Osteocyte (in vitro differentiated cells): ENCODE data around the gene C11orf16. TPM values are rescaled to one million over a fixed set of nuclear protein-coding genes. Genes with fewer than 3 reads are reported as not detected.
A peak's percentile ranks its signal among the peaks of the same experiment; 100 is the strongest.

Experiments
- DNase-seq: peaks from one replicate; pipeline ENCODE4 v3.0.0; 2021; ENCODE audit warnings: mixed read lengths; ENCODE audit not compliant: unreplicated experiment; ENCODE audit errors: extremely low spot score
- H3K27ac Mint-ChIP-seq: one replicate; pipeline ENCODE4 v1.8.0; 2021; ENCODE audit warnings: mild to moderate bottlenecking, mixed read lengths; ENCODE audit not compliant: unreplicated experiment
- H3K27me3 Mint-ChIP-seq: one replicate; pipeline ENCODE4 v1.8.0; 2021; ENCODE audit warnings: mixed read lengths; ENCODE audit not compliant: unreplicated experiment
- H3K36me3 Mint-ChIP-seq: one replicate; pipeline ENCODE4 v1.8.0; 2021; ENCODE audit warnings: mixed read lengths; ENCODE audit not compliant: unreplicated experiment
- H3K4me1 Mint-ChIP-seq: one replicate; pipeline ENCODE4 v1.8.0; 2021; ENCODE audit warnings: mixed read lengths; ENCODE audit not compliant: unreplicated experiment
- H3K4me3 Mint-ChIP-seq: one replicate; pipeline ENCODE4 v1.8.0; 2021; ENCODE audit warnings: mild to moderate bottlenecking, moderate library complexity, mixed read lengths; ENCODE audit not compliant: unreplicated experiment
- H3K9me3 Mint-ChIP-seq: one replicate; pipeline ENCODE4 v1.8.0; 2021; ENCODE audit warnings: mixed read lengths; ENCODE audit not compliant: unreplicated experiment
- total RNA-seq: library from RNA; stranded (reverse); gene quantifications from 2 replicates; pipeline ENCODE4 v1.2.1, GENCODE V29; 2021
- TF ChIP-seq, protein P1 (sequence below): fragments of 200-600 bp; sonication (generic); IDR thresholded peaks from 2 replicates; pipeline ENCODE4 v1.5.0; 2021; ENCODE audit warnings: antibody characterized with exemption, mild to moderate bottlenecking, moderate library complexity

The C11orf16 gene
- total RNA-seq, 1 donor from 2014 or later: not detected

DNA sequence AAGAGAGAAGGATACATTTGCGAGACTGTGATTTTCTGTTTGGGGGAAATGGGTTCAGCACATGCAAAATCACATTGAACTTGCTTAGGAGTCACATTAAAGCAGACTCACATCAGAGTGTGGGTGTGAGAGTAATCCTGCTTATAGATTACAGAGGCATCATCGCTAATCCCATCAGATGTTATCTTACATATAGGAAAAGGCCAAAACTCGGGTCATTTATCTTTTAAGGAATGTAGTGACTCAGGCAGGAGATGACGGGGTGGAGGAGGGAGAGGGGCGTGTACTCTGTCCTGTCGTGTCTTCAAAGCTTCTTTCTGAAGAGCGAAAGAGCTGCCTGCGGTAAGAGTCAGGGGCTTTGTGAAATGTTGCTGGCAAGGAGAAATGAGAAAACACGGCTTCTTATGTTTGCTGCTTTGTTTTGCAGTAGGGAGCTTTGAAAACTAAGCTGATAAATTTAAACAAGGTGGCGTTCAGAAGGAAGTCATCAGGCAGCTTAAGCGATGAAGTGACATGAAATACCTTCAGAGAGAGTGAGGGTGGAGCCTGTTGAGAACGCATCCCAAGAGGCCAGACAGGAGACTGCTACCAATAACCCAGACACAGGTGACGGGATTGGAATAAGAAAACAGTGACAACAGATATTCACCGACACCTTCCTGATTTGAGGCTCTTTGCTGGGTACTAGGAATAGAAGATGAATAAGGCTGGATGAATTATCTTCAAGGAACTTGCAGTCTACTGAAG, 2.2 kb upstream of the C11orf16 start:
- Mint-ChIP-seq H3K9me3 (no peaks in the 10 kb centered on the region), H3K4me3 (no peak overlapping the region), H3K4me1 (peaks cover 17% of the 10 kb centered on the region), H3K36me3 (peaks cover 2% of the 10 kb centered on the region), H3K27me3 (no peaks in the 10 kb centered on the region), H3K27ac (no peak overlapping the region)
- DNase-seq: no peak
- TF ChIP-seq, protein P1, sequence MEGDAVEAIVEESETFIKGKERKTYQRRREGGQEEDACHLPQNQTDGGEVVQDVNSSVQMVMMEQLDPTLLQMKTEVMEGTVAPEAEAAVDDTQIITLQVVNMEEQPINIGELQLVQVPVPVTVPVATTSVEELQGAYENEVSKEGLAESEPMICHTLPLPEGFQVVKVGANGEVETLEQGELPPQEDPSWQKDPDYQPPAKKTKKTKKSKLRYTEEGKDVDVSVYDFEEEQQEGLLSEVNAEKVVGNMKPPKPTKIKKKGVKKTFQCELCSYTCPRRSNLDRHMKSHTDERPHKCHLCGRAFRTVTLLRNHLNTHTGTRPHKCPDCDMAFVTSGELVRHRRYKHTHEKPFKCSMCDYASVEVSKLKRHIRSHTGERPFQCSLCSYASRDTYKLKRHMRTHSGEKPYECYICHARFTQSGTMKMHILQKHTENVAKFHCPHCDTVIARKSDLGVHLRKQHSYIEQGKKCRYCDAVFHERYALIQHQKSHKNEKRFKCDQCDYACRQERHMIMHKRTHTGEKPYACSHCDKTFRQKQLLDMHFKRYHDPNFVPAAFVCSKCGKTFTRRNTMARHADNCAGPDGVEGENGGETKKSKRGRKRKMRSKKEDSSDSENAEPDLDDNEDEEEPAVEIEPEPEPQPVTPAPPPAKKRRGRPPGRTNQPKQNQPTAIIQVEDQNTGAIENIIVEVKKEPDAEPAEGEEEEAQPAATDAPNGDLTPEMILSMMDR: no peak

DNA sequence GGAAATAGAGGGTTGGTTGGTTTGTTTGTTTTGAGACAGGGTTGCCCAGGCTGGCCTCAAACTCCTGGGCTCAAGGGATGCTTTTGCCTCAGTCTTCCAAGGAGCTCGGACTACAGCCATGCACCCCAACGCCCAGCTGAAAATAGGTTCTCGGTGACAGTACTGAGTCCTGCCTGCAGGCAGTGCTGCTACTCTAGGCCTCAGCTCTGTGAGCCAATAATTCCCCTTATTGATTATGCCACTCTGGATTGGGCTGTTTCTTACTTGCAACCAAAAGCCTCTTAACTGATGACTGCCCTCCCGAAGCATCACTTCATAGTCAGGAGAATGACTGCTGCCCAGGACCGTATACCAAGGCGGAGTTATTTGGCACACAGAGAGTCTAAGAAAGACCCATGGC, 1.2 kb upstream of the C11orf16 start:
- TF ChIP-seq, protein P1: no peak
- Mint-ChIP-seq H3K27ac (no peak overlapping the region), H3K36me3 (peaks cover 2% of the 10 kb centered on the region), H3K9me3 (no peaks in the 10 kb centered on the region), H3K27me3 (no peaks in the 10 kb centered on the region), H3K4me3 (no peak overlapping the region), H3K4me1 (peaks cover 17% of the 10 kb centered on the region)
- no peak for DNase-seq

DNA sequence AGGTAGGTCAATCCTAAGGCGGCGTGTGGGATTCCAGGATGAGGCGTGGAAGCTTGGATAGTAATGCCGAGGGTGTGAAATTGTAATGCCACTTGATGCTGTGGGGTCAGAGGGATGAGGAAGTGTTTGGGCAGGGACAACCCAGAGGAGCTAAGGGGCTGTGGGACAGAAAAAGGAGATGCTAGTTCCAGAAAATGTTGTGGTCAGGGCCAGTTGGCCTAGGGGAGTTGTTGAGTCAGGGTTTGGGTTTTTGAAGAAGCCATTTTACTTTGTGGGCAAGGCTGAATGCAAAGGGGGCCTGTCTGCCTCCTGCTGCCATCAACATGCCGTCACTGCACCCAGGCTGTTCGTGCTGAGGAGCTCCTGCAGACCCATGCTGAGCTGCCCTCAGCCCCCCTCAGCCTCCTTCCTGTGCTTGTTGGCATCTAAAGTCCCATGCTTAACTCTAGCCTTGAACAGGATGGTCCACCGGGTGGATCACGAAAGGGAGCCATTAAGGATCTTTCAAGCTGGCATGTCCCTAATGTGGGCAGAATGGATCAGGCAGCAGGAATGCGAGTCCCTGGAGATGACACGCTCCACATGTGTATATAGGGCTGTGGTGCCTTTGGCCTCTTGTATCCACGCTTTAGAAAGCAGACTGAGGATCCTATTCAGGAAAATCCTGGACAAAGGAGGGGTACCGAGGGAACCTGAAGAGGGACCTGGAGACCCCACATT, 2.1 kb downstream of the C11orf16 start:
- Mint-ChIP-seq H3K27me3 (no peaks in the 10 kb centered on the region), H3K4me1 (peaks cover 17% of the 10 kb centered on the region), H3K36me3 (peaks cover 2% of the 10 kb centered on the region), H3K4me3 (no peak overlapping the region), H3K27ac (no peak overlapping the region), H3K9me3 (no peaks in the 10 kb centered on the region)
- no peak for DNase-seq
- TF ChIP-seq, protein P1: no peak

DNA sequence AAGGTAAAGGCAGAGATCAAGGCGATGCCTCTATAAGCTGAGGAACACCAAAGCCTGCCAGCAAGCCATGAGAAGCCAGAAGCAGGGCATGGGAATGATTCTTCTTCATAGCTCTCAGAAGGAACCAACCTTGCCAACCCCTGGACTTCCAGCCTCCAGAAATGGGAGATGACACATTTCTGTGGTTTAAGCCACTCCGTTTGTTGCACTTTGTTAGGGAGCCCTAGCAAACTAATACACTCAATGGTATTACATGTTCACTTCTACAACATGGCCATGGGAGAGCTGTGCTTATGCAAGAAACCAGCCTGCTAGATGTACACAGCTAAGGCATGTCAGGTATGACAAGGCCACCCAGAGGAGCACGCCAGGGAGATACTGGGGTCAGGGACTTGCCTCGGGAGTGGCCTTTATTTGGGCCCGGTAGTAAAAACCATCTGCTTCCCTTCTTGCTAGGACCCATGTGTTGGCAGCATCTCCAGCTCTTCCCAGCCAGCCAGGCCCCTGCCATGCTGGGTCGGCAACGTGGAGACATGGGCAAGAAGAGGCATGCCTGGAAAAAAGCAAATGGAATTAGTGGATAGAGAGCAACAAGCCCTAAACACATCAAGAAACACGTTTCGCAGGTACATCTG, 3.6 kb downstream of the C11orf16 start:
- Mint-ChIP-seq H3K4me1 (peaks cover 9% of the 10 kb centered on the region), H3K36me3 (peaks cover 4% of the 10 kb centered on the region), H3K27ac (no peak overlapping the region), H3K4me3 (no peak overlapping the region), H3K9me3 (no peaks in the 10 kb centered on the region), H3K27me3 (no peaks in the 10 kb centered on the region)
- TF ChIP-seq, protein P1: no peak
- DNase-seq: peak; percentile 48

DNA sequence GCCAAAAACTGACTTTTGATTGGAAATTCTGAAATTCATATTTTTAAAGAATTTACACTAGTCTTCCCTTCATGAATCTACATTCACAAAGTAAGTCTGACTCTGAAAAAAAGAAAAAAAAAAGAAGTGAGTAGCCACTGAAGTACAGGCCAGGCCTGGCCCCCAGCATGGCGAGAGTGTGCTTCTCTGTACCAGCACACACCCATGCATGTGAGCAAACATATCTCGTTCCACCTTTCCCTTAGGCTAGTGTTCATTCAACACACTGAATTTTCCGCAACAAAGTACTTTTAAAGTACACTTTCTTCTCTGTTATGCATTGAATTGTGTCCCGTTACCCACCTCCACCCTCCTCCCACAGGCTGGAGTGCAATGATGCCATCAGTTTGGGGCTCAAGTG, 4.5 kb downstream of the C11orf16 start:
- peaks cover 13% of the 10 kb centered on the region for H3K4me1 Mint-ChIP-seq
- no peaks in the 10 kb centered on the region for H3K9me3 Mint-ChIP-seq
- H3K36me3 Mint-ChIP-seq: peaks cover 7% of the 10 kb centered on the region
- H3K4me3 Mint-ChIP-seq: no peak overlapping the region
- H3K27me3 Mint-ChIP-seq: no peaks in the 10 kb centered on the region
- peak; percentile 34 for DNase-seq
- H3K27ac Mint-ChIP-seq: no peak overlapping the region
- TF ChIP-seq, protein P1: no peak
